HepG2 (cell line): ENCODE results near the gene DPP8. TPM values are rescaled to one million over a fixed set of nuclear protein-coding genes. Genes with fewer than 3 reads are reported as not detected.

Experiments
- AGO1 ChIP-seq: fragments of 200-400 bp; formaldehyde crosslinking; IDR thresholded peaks from 2 replicates; pipeline ENCODE4 v1.6.1; 2017; ENCODE audit warnings: mild to moderate bottlenecking, low read depth, low read length, moderate library complexity; ENCODE audit not compliant: poor library complexity, severe bottlenecking
- DNMT3B ChIP-seq: conservative IDR thresholded peaks from 2 replicates; pipeline ENCODE4 v1.6.1; 2016; ENCODE audit warnings: missing biosample characterization, control low read depth
- DPF2 ChIP-seq: sonication (generic); formaldehyde crosslinking; IDR thresholded peaks from 2 replicates; pipeline ENCODE4 v1.4.0; 2020; ENCODE audit warnings: mild to moderate bottlenecking, low read depth, missing genetic modification reagents, borderline replicate concordance
- FIP1L1 ChIP-seq: fragments of 200-400 bp; formaldehyde crosslinking; IDR thresholded peaks from 2 replicates; pipeline ENCODE4 v1.6.1; 2018; ENCODE audit warnings: low read depth, mild to moderate bottlenecking, low read length, moderate library complexity, borderline replicate concordance; ENCODE audit not compliant: insufficient read depth
- FOSL2 ChIP-seq: sonication (generic); formaldehyde crosslinking; IDR thresholded peaks from 2 replicates; pipeline ENCODE4 v1.4.0; 2020; ENCODE audit warnings: missing genetic modification reagents
- GATAD2A ChIP-seq: IDR thresholded peaks from 2 replicates; pipeline ENCODE4 v1.6.1; 2016
- GZF1 ChIP-seq: sonication (generic); formaldehyde crosslinking; IDR thresholded peaks from 2 replicates; pipeline ENCODE4 v1.5.1; 2020; ENCODE audit warnings: mild to moderate bottlenecking, missing genetic modification reagents
- KDM4B ChIP-seq: sonication (generic); formaldehyde crosslinking; IDR thresholded peaks from 2 replicates; pipeline ENCODE4 v1.4.0; 2020; ENCODE audit warnings: missing genetic modification reagents
- MBD4 ChIP-seq: IDR thresholded peaks from 2 replicates; pipeline ENCODE4 v1.6.1; 2012; ENCODE audit warnings: low read length, inconsistent platforms, borderline replicate concordance
- MTF2 ChIP-seq: sonication (generic); formaldehyde crosslinking; IDR thresholded peaks from 2 replicates; pipeline ENCODE4 v1.5.0; 2020; ENCODE audit warnings: missing genetic modification reagents, borderline replicate concordance
- MXI1 ChIP-seq: IDR thresholded peaks from 3 replicates; pipeline ENCODE4 v1.6.1; 2012; ENCODE audit warnings: low read depth, low read length, inconsistent platforms, borderline replicate concordance
- NFIC ChIP-seq: IDR thresholded peaks from 2 replicates; pipeline ENCODE4 v1.6.1; 2012; ENCODE audit warnings: mild to moderate bottlenecking, low read length, inconsistent platforms
- PAX8 ChIP-seq: sonication (generic); formaldehyde crosslinking; IDR thresholded peaks from 2 replicates; pipeline ENCODE4 v1.8.0; 2022; ENCODE audit warnings: mild to moderate bottlenecking, missing genetic modification reagents, borderline replicate concordance
- PRMT3 ChIP-seq: sonication (generic); formaldehyde crosslinking; IDR thresholded peaks from 2 replicates; pipeline ENCODE4 v1.8.1; 2022; ENCODE audit warnings: low read depth, mild to moderate bottlenecking, moderate library complexity, missing genetic modification reagents, borderline replicate concordance
- RBM39 ChIP-seq: fragments of 200-400 bp; formaldehyde crosslinking; IDR thresholded peaks from one replicate; pipeline ENCODE4 v1.6.1; 2018; ENCODE audit warnings: antibody characterized with exemption, mild to moderate bottlenecking, low read depth, low read length; ENCODE audit not compliant: poor library complexity, severe bottlenecking
- RFX3 ChIP-seq: IDR thresholded peaks from 2 replicates; pipeline ENCODE4 v1.6.1; 2016; ENCODE audit warnings: missing biosample characterization, missing genetic modification reagents
- SIX1 ChIP-seq: sonication (generic); formaldehyde crosslinking; IDR thresholded peaks from 2 replicates; pipeline ENCODE4 v1.4.0; 2020; ENCODE audit warnings: missing genetic modification reagents, borderline replicate concordance
- TCF7L2 ChIP-seq: IDR thresholded peaks from 2 replicates; pipeline ENCODE4 v1.6.1; 2011; ENCODE audit warnings: mild to moderate bottlenecking, low read depth, low read length, moderate library complexity
- ZNF12 ChIP-seq: sonication (generic); formaldehyde crosslinking; IDR thresholded peaks from 2 replicates; pipeline ENCODE4 v1.5.0; 2020; ENCODE audit warnings: missing genetic modification reagents
- ZNF138 ChIP-seq: sonication (generic); formaldehyde crosslinking; IDR thresholded peaks from 2 replicates; pipeline ENCODE4 v1.5.0; 2020; ENCODE audit warnings: mild to moderate bottlenecking, low read depth, missing genetic modification reagents
- ZNF577 ChIP-seq: sonication (generic); formaldehyde crosslinking; IDR thresholded peaks from 2 replicates; pipeline ENCODE4 v1.4.0; 2020; ENCODE audit warnings: mild to moderate bottlenecking, low read depth, missing genetic modification reagents, borderline replicate concordance
- ZNF703 ChIP-seq: sonication (generic); formaldehyde crosslinking; IDR thresholded peaks from 2 replicates; pipeline ENCODE4 v1.5.1; 2020; ENCODE audit warnings: missing genetic modification reagents, mild to moderate bottlenecking, moderate library complexity, borderline replicate concordance
- ZNF75D ChIP-seq: sonication (generic); formaldehyde crosslinking; IDR thresholded peaks from 2 replicates; pipeline ENCODE4 v1.8.1; 2023; ENCODE audit warnings: missing genetic modification reagents, mild to moderate bottlenecking, borderline replicate concordance
- ZNF850 ChIP-seq: sonication (generic); formaldehyde crosslinking; conservative IDR thresholded peaks from 2 replicates; pipeline ENCODE4 v1.9.0; 2021; ENCODE audit warnings: mild to moderate bottlenecking, missing genetic modification reagents
- ZSCAN9 ChIP-seq: IDR thresholded peaks from 2 replicates; pipeline ENCODE4 v1.6.1; 2016; ENCODE audit warnings: borderline replicate concordance
- polyA plus RNA-seq, 8 experiments: library from polyadenylated mRNA; depleted of rRNA in 3 of 8; stranded (reverse) in 7 of 8; unstranded in 1 of 8; fragments of >200 nt; fragmentation: Illumina TruSeq in 4 of 8; extraction: Trizol in 4 of 8; gene quantifications; 2 replicates each; pipeline versions ENCODE4 v1.2.1 to v1.2.3, GENCODE V29; 2011 to 2016; ENCODE audit warnings: low read depth in 4 of 8, missing spikeins in 1 of 8, mixed read lengths in 1 of 8; ENCODE audit not compliant: insufficient read depth in 1 of 8
- total RNA-seq, 5 experiments: library from RNA; depleted of rRNA; stranded (reverse); fragments of >200 nt; fragmentation: Illumina TruSeq; extraction: Trizol; gene quantifications; 2 replicates each; pipeline ENCODE4 v1.2.3, GENCODE V29; 2016; ENCODE audit warnings: low read depth in 1 of 5
- TF ChIP-seq, protein P1 (sequence below): IDR thresholded peaks from 2 replicates; pipeline ENCODE4 v1.6.1; 2016; ENCODE audit warnings: low read depth, borderline replicate concordance
- TF ChIP-seq, protein P2 (sequence below): sonication (generic); formaldehyde crosslinking; IDR thresholded peaks from 2 replicates; pipeline ENCODE4 v1.4.0; 2020; ENCODE audit warnings: low read depth, mild to moderate bottlenecking, missing genetic modification reagents
- TF ChIP-seq, protein P3 (sequence below): IDR thresholded peaks from 2 replicates; pipeline ENCODE4 v1.6.1; 2012; ENCODE audit warnings: inconsistent platforms
- TF ChIP-seq, protein P4 (sequence below): sonication (generic); formaldehyde crosslinking; IDR thresholded peaks from 2 replicates; pipeline ENCODE4 v1.4.0; 2020; ENCODE audit warnings: low read depth, mild to moderate bottlenecking, missing genetic modification reagents
- TF ChIP-seq, protein P5 (sequence below): sonication (generic); formaldehyde crosslinking; IDR thresholded peaks from 2 replicates; pipeline ENCODE4 v1.5.0; 2020; ENCODE audit warnings: missing genetic modification reagents, mild to moderate bottlenecking, borderline replicate concordance

Gene DPP8
- total and polyA plus RNA-seq, 2 of the 13 experiments (the other 11 are each of a cell fraction or from before 2014, with no cell fraction given), result 18.0 to 26.3 TPM

DNA sequence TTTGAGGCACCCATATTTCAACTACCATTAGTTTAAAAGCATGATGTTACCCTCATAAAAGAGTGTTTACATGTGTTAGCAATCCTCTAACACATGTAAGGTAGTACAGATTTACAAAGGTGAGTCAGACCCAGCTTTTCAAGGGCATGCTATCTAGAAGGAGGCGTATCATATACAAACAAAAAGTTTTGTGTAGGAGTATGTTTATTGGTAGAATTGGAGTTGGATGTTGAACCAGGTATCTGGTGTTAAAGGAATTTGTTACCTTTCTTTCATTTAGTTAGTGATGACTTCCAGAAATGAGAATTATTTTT, 15.2 kb upstream of the DPP8 start (continued):
- TF ChIP-seq SIX1 (peak; percentile 18; the same call in 1 of the 2 replicates), NFIC (no peak), ZNF138 (CRISPR knock-in tag) (no peak), ZNF850 (CRISPR knock-in tag) (no peak), ZNF12 (CRISPR knock-in tag) (no peak), PRMT3 (CRISPR knock-in tag) (no peak), GZF1 (CRISPR knock-in tag) (no peak), GATAD2A (CRISPR knock-in tag) (peak; percentile 52; the same call in 1 of the 2 replicates), DNMT3B (CRISPR knock-in tag) (no peak), RBM39 (no peak), RFX3 (CRISPR knock-in tag) (no peak), DPF2 (0 out of 2 replicates have a peak, but pooled peaks have one; percentile 30), FOSL2 (CRISPR knock-in tag) (peak; percentile 47; the same call in 1 of the 2 replicates), MBD4 (no peak), ZNF75D (no peak), KDM4B (CRISPR knock-in tag) (no peak), PAX8 (CRISPR knock-in tag) (no peak), FIP1L1 (no peak), AGO1 (no peak), TCF7L2 (no peak), ZNF703 (no peak), MXI1 (peak; percentile 47; the same call in 1 of the 3 replicates), MTF2 (CRISPR knock-in tag) (no peak), ZNF577 (CRISPR knock-in tag) (no peak), ZSCAN9 (CRISPR knock-in tag) (no peak)
- TF ChIP-seq, protein P1, sequence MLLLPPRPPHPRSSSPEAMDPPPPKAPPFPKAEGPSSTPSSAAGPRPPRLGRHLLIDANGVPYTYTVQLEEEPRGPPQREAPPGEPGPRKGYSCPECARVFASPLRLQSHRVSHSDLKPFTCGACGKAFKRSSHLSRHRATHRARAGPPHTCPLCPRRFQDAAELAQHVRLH (CRISPR knock-in tag), result no peak
- TF ChIP-seq, protein P2, sequence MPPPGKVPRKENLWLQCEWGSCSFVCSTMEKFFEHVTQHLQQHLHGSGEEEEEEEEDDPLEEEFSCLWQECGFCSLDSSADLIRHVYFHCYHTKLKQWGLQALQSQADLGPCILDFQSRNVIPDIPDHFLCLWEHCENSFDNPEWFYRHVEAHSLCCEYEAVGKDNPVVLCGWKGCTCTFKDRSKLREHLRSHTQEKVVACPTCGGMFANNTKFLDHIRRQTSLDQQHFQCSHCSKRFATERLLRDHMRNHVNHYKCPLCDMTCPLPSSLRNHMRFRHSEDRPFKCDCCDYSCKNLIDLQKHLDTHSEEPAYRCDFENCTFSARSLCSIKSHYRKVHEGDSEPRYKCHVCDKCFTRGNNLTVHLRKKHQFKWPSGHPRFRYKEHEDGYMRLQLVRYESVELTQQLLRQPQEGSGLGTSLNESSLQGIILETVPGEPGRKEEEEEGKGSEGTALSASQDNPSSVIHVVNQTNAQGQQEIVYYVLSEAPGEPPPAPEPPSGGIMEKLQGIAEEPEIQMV (CRISPR knock-in tag), result no peak
- TF ChIP-seq, protein P3, sequence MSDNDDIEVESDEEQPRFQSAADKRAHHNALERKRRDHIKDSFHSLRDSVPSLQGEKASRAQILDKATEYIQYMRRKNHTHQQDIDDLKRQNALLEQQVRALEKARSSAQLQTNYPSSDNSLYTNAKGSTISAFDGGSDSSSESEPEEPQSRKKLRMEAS, result 0 out of 2 replicates have a peak, but pooled peaks have one; percentile 2
- TF ChIP-seq, protein P4, sequence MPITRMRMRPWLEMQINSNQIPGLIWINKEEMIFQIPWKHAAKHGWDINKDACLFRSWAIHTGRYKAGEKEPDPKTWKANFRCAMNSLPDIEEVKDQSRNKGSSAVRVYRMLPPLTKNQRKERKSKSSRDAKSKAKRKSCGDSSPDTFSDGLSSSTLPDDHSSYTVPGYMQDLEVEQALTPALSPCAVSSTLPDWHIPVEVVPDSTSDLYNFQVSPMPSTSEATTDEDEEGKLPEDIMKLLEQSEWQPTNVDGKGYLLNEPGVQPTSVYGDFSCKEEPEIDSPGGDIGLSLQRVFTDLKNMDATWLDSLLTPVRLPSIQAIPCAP, result no peak
- TF ChIP-seq, protein P5, sequence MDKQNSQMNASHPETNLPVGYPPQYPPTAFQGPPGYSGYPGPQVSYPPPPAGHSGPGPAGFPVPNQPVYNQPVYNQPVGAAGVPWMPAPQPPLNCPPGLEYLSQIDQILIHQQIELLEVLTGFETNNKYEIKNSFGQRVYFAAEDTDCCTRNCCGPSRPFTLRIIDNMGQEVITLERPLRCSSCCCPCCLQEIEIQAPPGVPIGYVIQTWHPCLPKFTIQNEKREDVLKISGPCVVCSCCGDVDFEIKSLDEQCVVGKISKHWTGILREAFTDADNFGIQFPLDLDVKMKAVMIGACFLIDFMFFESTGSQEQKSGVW, result no peak
